ENCODE measurements around the gene DHX36.
A peak's percentile ranks its signal among the peaks of the same experiment; 100 is the strongest.

- no peak for TF ChIP-seq EP300 (IDR thresholded peaks at IDR 0.05)
- peak; percentile 89 to 97 (median 94) for TF ChIP-seq CTCF (IDR thresholded peaks at IDR 0.05)
These were observed 71.3 kb downstream of the DHX36 start for GRCh38 chr3:154252759-154253638.
